Endothelial cell of umbilical vein (primary cell): ENCODE measurements around the gene NEMP1.

ENCODE experiments used
- CTCF ChIP-seq, 2 donors: IDR thresholded peaks; 1 replicate in 1 of 2; 2 replicates in 1 of 2; pipeline ENCODE4 v1.5.1; 2011; ENCODE audit warnings: low read length in 2 of 2, mild to moderate bottlenecking in 2 of 2, moderate library complexity in 2 of 2, control low read depth in 1 of 2, inconsistent platforms in 1 of 2, low read depth in 1 of 2; ENCODE audit not compliant: insufficient read depth in 1 of 2; ENCODE audit errors: extremely low read depth in 1 of 2
- EZH2 ChIP-seq: IDR thresholded peaks from 2 replicates; pipeline ENCODE4 v1.6.1; 2012; ENCODE audit warnings: borderline replicate concordance, low read depth, mild to moderate bottlenecking, moderate library complexity, low read length, inconsistent platforms; ENCODE audit not compliant: severe bottlenecking
- FOS ChIP-seq: IDR thresholded peaks from 2 replicates; pipeline ENCODE4 v1.6.1; 2011; ENCODE audit warnings: mild to moderate bottlenecking, low read length, moderate library complexity, borderline replicate concordance; ENCODE audit not compliant: insufficient read depth
- GATA2 ChIP-seq: IDR thresholded peaks from 2 replicates; pipeline ENCODE4 v1.7.0; 2011; ENCODE audit warnings: low read depth, mild to moderate bottlenecking, moderate library complexity, mixed read lengths, low read length; ENCODE audit not compliant: insufficient read length, insufficient read depth
- JUN ChIP-seq: IDR thresholded peaks from 2 replicates; pipeline ENCODE4 v1.6.1; 2011; ENCODE audit warnings: borderline replicate concordance, low read depth; ENCODE audit not compliant: insufficient read length, insufficient read depth
- MAX ChIP-seq: IDR thresholded peaks from 2 replicates; pipeline ENCODE4 v1.6.1; 2011; ENCODE audit not compliant: insufficient read depth, insufficient read length
- MYC ChIP-seq: IDR thresholded peaks from one replicate; pipeline ENCODE4 v1.6.1; 2011; ENCODE audit warnings: mild to moderate bottlenecking, low read depth, low read length
- POLR2A ChIP-seq: IDR thresholded peaks from 2 replicates; pipeline ENCODE4 v1.6.1; 2012; ENCODE audit warnings: low read depth, mild to moderate bottlenecking, control low read depth, low read length
- POLR2AphosphoS5 ChIP-seq: IDR thresholded peaks from 2 replicates; pipeline ENCODE4 v1.6.1; 2012; ENCODE audit warnings: low read depth, mild to moderate bottlenecking, control low read depth, low read length, moderate library complexity; ENCODE audit not compliant: insufficient read depth

GRCh38 chr12:57046086-57046791, 32.4 kb downstream of the NEMP1 start:
- TF ChIP-seq CTCF (IDR thresholded peaks at IDR 0.05; ENCODE audit: extremely low read depth in 1 of 2, insufficient read depth in 1 of 2, low read depth in 1 of 2, low read length in 2 of 2) (no peak), POLR2A (no peak), POLR2AphosphoS5 (no peak), MAX (no peak), FOS (no peak), EZH2 (no peak), MYC (no peak), JUN (no peak), GATA2 (no peak)
